Endothelial cell of hepatic sinusoid (primary cell): ENCODE measurements around the gene GLUD1.
"Not testable (repeated sequence)": the region's sequence is repeated elsewhere in the genome, so short reads cannot be mapped to it uniquely, and the experiment has no call there.

Experiments used
- in situ Hi-C: cut with HindIII; loops from 2 replicates; pipeline ENCODE4 v1.10.0; 2017; ENCODE audit warnings: low sequenced_read_pairs

The GLUD1 gene

GRCh38 chr10:87053111-87053510 lies 41.5 kb downstream of the GLUD1 start:
- in situ Hi-C loops = no loop called here

GRCh38 chr10:87045434-87045938 lies 49.2 kb downstream of the GLUD1 start:
- in situ Hi-C loops = no loop called here

- in situ Hi-C loops = not testable (repeated sequence)
These were observed 51.1 kb downstream of the GLUD1 start for GRCh38 chr10:87043579-87043978.

GRCh38 chr10:87038786-87039185 lies 55.9 kb downstream of the GLUD1 start:
- in situ Hi-C loops = no loop called here

GRCh38 chr10:87038286-87038717 lies 56.3 kb downstream of the GLUD1 start:
- in situ Hi-C loops = no loop called here

- in situ Hi-C loops = no loop called here
These were observed 58.0 kb downstream of the GLUD1 start for GRCh38 chr10:87036623-87037022.

GRCh38 chr10:87030912-87031635 lies 63.6 kb downstream of the GLUD1 start:
- in situ Hi-C loops = no loop called here

- in situ Hi-C loops = not testable (repeated sequence)
These were observed 64.2 kb downstream of the GLUD1 start for GRCh38 chr10:87030419-87030818.

GRCh38 chr10:87026747-87027508 lies 67.7 kb downstream of the GLUD1 start:
- in situ Hi-C loops = not testable (repeated sequence)

- in situ Hi-C loops = not testable (repeated sequence)
These were observed 69.2 kb downstream of the GLUD1 start for GRCh38 chr10:87025285-87025958.

GRCh38 chr10:87020056-87020455 lies 74.6 kb downstream of the GLUD1 start, which contains the start of gene FAM25A:
FAM25A (plus strand) TSS chr10:87020294; CDS start chr10:87020325, 31 bp downstream.
- in situ Hi-C loops = not testable (repeated sequence)

GRCh38 chr10:87019504-87019903 lies 75.1 kb downstream of the GLUD1 start:
- in situ Hi-C loops = not testable (repeated sequence)

GRCh38 chr10:87019066-87019465 lies 75.6 kb downstream of the GLUD1 start:
- in situ Hi-C loops = not testable (repeated sequence)

- in situ Hi-C loops = not testable (repeated sequence)
These were observed 76.5 kb downstream of the GLUD1 start for GRCh38 chr10:87018127-87018526.

GRCh38 chr10:87014986-87015716 lies 79.5 kb downstream of the GLUD1 start:
- in situ Hi-C loops = not testable (repeated sequence)

GRCh38 chr10:87013528-87013927 lies 81.1 kb downstream of the GLUD1 start:
- in situ Hi-C loops = not testable (repeated sequence)

- in situ Hi-C loops = not testable (repeated sequence)
These were observed 85.4 kb downstream of the GLUD1 start for GRCh38 chr10:87009134-87009696.

- in situ Hi-C loops = not testable (repeated sequence)
These were observed 86.3 kb downstream of the GLUD1 start for GRCh38 chr10:87008303-87008702.

GRCh38 chr10:87007674-87008073 lies 87.0 kb downstream of the GLUD1 start:
- in situ Hi-C loops = not testable (repeated sequence)

- in situ Hi-C loops = not testable (repeated sequence)
These were observed 87.5 kb downstream of the GLUD1 start for GRCh38 chr10:87007124-87007523.
